ENCODE measurements around the gene MAD1L1.

MAD1L1 gene

GRCh38 chr7:2118630-2119190, 114.0 kb downstream of the MAD1L1 start:
- no peak for DNase-seq (ENCODE audit: low read depth, low spot score)

GRCh38 chr7:2118056-2118455, 114.7 kb downstream of the MAD1L1 start:
- DNase-seq (ENCODE audit: low read depth, low spot score), result no peak

DNA sequence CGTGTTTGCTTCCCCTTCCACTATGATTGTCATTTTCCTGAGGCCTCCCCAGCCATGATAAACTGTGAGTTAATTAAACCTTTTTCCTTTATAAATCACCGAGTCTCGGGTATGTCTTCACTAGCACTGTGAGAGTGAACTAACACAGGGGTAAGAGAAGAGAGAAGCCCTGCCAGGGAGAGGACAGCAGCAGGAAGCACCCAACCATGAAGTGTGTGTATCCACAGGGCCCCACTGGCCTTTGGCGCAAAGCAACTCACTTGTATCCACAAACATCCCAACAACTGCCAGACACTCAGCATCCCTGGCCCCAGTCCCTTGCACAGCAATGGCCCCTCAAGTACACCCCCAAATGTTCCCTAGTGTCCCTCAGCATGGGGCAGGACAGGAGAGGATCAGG, 115.1 kb downstream of the MAD1L1 start:
- no peak for DNase-seq (ENCODE audit: low read depth, low spot score)

- DNase-seq (ENCODE audit: low read depth, low spot score), result peak; percentile 76
Observed at GRCh38 chr7:2116989-2117591, 115.7 kb downstream of the MAD1L1 start.

DNA sequence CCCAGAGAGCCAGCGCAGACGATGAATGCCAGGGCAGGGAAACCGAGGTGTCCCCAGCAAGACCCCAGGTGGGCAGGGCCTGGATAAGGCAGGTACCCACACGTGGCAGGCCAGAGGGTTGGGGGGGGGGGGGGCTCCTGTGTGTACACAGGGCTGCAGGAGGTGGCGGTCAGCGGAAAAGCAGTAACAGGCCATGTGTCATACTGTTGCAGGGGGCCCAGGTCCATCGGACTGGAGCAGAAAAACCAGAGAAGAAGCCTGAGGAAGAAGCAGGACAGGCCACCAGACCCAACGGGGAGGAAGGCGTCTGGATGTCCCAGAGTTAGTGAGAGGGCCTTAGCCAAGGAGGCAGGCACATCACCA, 116.3 kb downstream of the MAD1L1 start:
- DNase-seq (ENCODE audit: low read depth, low spot score), result no peak

- peak; percentile 70 for DNase-seq (ENCODE audit: low read depth, low spot score)
Observed at GRCh38 chr7:2115760-2116447, 116.8 kb downstream of the MAD1L1 start.

GRCh38 chr7:2114926-2115759, 117.6 kb downstream of the MAD1L1 start:
- no peak for DNase-seq (ENCODE audit: low read depth, low spot score)

- DNase-seq (ENCODE audit: low read depth, low spot score), result peak; percentile 47
Observed at GRCh38 chr7:2114052-2114451, 118.7 kb downstream of the MAD1L1 start.

DNA sequence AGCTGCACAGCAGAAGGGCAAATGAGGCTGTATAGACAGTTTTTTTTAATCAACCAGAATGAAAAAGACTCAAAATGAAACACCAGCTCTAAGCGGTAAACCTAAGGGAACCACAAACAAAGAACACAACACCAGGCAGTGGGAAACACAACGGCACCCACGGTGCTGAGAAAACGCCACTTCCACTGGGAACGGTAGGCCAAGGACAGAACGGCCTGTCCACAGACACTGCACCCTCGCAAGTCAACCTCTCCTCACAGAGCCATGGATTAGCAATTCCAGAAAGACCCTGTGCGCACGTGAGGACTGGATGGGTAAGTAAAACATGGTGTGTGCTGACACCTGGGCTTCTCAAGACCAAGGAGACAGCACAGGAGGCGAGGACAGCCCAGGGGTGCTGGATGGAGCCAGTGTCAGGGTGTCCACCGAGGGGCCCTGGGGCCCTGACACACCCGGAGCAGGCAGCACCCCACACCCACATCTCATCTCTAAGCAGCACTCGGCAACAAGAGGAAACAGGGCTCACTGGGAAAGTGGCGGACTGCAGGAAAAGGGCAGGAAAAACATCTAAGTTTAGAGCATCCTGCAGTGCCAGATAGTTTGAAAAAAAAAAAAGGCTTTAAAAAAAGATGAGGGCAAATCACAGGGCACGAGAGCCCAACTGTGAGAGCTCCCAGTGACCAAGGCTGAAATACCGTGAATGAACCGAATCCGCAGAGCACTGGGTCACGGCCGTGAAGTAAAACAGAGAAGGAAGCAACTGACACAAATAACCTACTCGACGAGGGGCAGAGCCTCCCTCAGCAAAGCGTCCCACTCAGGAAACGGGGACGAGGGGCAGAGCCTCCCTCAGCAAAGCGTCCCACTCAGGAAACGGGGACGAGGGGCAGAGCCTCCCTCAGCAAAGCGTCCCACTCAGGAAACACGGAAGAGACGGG, 120.2 kb downstream of the MAD1L1 start:
- no peak for DNase-seq (ENCODE audit: low read depth, low spot score)

GRCh38 chr7:2111568-2111967, 121.2 kb downstream of the MAD1L1 start:
- DNase-seq (ENCODE audit: low read depth, low spot score), result no peak

DNA sequence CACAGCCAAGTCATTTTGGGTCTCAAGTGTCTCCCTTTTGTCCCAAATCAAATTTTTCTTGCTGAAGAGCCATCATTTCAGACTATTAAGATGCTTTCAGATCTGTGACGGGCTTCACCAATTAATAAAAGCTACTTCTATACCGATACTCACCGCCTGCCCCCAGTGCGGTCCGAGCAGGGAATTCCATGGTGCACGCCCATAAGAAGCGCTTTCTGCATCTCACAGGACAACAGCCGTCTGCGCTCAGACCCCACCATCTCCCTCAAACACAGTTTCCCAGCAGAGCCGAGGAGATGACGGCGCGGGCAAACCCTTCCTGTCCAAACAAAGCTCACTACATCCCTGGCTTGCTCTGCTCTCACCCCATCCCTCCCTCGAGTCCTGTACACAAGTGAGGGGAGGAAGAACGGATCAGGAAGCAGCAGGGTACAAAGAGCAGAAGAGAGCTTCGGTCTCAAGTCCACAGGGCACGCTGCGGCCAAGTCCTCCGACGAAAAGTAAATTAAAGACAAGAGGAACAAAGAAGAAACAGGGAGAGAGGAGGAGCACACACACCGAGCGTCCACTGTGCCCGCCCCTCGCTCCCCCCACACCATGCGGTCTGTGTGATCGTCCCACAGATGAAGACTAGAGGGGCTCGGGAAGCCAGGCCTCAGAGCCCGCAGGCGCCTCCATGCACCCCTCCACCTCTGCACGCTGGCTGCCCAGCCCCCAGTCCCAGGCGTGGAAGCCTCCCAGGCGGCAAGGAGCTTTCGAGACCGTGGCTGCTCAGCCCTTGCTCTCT, 121.9 kb downstream of the MAD1L1 start:
- DNase-seq (ENCODE audit: low read depth, low spot score), result peak; percentile 41

GRCh38 chr7:2109936-2110609, 122.7 kb downstream of the MAD1L1 start:
- peak; percentile 82 for DNase-seq (ENCODE audit: low read depth, low spot score)

GRCh38 chr7:2109251-2109872, 123.4 kb downstream of the MAD1L1 start:
- DNase-seq (ENCODE audit: low read depth, low spot score), result no peak

- DNase-seq (ENCODE audit: low read depth, low spot score), result no peak
Observed at GRCh38 chr7:2108501-2109250, 124.1 kb downstream of the MAD1L1 start.

- DNase-seq (ENCODE audit: low read depth, low spot score), result no peak
Observed at GRCh38 chr7:2108071-2108455, 124.7 kb downstream of the MAD1L1 start.

GRCh38 chr7:2107386-2108070, 125.2 kb downstream of the MAD1L1 start:
- no peak for DNase-seq (ENCODE audit: low read depth, low spot score)

- peak; percentile 63 for DNase-seq (ENCODE audit: low read depth, low spot score)
Observed at GRCh38 chr7:2106924-2107323, 125.8 kb downstream of the MAD1L1 start.

DNA sequence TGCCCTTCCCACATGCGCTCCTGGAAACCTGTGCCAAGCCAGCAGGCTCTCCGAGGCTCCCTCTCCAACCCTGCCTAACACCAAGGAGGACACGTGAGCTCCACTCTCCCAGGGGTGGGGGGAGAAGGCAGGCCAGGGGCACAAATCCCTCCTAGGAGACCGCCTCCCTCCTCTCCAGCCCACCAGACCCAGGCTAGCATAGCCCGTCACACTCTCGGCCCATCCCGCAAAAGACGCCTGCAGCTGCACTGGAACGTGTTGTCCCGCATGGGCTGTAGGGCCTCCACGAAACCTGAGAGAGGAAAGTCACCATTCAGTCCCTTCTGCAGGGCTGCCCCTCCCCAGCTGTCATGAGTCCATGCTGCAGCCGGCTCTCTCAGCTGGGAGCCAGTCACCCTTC, 126.3 kb downstream of the MAD1L1 start:
- DNase-seq (ENCODE audit: low read depth, low spot score), result no peak

Measured in astrocyte of the hippocampus (primary cell).